ENCODE data around the gene CD34.

The CD34 gene

GRCh38 chr1:207850621-207851407, 60.1 kb downstream of the CD34 start:
- DNase-seq, result no peak

- no peak for DNase-seq
These were observed 61.3 kb downstream of the CD34 start for GRCh38 chr1:207849646-207850045.

GRCh38 chr1:207849016-207849415, 61.9 kb downstream of the CD34 start:
- no peak for DNase-seq

DNA sequence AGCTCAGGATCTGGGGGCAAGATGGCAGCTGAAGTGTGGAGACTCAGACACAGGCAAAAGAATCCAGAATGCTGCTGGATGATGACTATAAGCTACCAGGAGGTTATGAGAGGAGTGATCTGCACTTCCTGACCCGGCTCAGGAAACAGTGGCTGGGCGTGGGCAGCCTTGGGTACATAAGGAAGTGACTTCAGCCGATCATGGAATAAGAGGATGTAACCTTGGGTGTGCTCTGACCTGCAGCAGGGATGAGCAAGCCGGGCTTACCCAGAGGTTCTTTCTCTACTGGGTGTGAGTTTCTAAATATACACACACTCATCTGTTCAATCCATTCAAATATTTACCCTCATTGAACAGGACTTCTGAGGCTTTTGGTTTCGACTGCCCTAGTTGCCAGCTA, 62.7 kb downstream of the CD34 start:
- no peak for DNase-seq

DNA sequence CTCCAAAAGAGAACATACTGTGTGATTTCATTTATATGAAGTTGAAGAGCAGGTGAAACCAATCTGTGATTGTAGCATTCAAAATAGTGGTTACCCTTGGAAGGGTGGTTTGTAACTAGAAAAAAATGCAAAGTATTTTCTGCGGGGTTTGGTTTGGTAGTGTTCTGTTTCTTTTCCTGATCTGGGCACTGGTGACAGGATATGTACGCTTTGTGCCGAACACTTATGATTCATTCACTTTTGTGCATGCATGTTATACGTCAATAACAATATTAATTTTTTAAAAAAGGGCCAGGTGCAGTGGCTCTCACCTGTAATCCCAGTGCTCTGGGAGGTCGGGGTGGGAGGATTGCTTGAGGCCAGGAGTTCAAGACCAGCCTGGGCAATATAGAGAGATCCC, 63.8 kb downstream of the CD34 start:
- no peak for DNase-seq

DNA sequence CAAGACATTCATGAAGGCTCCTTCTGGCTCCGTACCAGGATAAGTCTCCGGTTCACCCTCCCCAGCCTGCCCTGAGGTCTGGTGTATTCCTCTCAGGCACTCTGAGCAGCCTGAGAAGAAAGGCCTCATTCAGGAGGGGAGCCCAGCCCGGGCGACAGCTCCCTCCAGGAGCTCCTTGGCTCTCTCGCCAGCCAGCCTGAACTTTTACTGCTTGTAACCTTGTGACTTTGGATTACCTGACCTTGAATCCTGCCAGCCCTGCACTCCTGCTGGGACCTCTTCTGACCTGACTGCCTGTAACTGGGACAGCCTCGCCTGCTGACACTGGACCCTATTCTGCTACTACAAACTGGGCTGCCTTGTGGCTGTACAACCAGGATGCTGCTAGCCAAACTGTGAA, 65.8 kb downstream of the CD34 start:
- DNase-seq, result no peak

DNA sequence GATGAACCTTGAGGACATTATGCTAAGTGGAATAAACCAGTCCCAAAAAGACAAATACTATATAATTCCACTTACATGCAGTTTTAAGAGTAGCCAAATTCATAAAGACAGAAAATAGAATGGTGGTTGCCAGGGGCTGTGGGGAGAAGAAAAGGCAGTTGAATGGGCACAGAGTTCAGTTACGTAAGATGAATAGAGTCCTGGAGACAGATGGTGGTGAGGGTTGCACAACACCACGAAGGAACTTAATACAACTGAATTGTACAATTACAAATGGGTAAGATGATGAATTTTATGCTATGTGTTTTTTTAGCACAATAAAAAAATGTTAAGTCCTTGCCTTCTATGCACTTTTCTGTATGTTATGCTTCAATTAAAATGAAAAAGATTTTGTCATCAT, 66.6 kb downstream of the CD34 start:
- DNase-seq, result no peak

DNA sequence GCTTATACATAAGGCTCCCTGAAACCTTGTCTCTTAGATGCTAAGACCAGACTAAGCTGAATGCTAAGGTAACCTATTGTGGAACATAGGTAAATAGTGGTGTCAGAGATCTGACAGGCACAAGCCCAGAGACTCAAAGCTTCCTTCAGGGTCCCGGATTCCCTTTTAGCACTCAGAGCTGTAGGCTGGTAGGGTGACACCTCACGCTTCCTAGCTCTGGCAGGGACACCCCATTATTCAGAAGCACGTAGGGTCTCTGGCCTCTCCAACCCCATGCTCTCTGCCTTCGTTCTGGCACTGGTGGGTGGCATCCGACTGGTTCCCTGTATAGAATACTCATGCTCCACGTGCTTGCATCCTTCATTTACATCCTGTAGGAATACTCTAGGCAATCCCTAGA, 68.4 kb downstream of the CD34 start:
- no peak for DNase-seq

GRCh38 chr1:207841901-207842300, 69.0 kb downstream of the CD34 start:
- no peak for DNase-seq

DNA sequence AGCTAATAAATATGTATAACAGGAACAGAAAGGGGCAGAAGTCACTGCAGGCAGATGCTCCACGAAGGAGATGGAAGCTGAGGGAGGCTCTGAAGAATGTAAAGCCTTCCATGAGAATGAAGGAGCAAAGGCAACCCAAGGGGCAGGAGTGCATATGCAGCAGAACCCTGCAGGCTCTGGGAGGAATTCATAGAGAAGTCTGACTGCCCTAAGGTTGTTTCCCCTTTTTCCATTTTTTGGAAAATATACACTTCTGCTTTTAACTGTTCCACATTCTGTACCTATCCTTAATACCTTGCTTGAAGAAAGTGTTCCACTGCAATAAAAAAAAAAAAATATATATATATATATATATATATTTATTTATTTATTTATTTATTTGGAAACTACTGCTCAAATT, 69.6 kb downstream of the CD34 start:
- DNase-seq, result no peak

- no peak for DNase-seq
These were observed 70.5 kb downstream of the CD34 start for GRCh38 chr1:207840380-207840779.

- no peak for DNase-seq
These were observed 71.9 kb downstream of the CD34 start for GRCh38 chr1:207839083-207839413.

DNA sequence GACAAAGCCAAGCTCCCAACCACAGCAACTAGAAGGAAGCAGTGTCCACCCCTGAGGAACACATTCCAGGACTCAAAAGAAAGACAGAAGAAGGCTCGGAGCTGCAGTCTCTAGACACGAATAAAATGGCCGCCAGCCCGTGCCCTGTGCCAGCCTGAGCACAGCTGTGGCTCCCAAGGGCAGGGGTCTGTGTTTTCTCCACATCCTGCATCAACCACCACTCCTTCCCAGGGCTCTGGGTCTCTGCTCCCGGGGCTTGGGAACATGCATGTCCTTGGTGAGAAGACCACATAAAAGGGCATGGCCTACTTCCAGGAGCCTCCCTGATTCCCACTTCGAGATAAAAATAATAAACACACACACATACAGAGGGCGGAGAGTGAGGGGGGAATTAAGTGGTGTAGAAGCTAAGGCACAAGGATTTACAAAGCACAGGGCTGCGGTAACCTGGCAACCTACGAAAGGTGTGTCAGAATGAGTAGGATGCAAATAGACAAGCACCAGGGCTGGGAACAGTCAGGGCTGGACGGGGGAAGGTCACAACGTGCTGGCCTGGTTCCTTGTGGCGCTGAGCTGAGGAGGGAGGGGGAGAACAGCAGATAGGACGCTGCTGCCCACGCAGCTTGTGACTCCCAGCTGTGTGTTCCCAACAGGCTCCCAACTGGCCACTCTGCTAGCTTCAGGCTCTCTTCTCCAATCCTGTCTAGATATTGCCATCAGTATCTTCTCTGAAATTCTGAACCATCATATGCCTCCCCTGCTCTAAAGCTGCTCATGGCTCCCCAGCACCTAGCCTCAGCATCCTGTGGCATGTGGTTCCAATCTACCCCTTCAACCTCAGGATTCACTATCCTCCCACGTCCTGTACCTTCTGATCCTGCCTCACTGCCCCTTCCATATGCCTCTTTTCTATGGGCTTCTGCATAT, 72.5 kb downstream of the CD34 start:
- DNase-seq, result no peak

- DNase-seq, result no peak
These were observed 73.3 kb downstream of the CD34 start for GRCh38 chr1:207837673-207838072.

DNA sequence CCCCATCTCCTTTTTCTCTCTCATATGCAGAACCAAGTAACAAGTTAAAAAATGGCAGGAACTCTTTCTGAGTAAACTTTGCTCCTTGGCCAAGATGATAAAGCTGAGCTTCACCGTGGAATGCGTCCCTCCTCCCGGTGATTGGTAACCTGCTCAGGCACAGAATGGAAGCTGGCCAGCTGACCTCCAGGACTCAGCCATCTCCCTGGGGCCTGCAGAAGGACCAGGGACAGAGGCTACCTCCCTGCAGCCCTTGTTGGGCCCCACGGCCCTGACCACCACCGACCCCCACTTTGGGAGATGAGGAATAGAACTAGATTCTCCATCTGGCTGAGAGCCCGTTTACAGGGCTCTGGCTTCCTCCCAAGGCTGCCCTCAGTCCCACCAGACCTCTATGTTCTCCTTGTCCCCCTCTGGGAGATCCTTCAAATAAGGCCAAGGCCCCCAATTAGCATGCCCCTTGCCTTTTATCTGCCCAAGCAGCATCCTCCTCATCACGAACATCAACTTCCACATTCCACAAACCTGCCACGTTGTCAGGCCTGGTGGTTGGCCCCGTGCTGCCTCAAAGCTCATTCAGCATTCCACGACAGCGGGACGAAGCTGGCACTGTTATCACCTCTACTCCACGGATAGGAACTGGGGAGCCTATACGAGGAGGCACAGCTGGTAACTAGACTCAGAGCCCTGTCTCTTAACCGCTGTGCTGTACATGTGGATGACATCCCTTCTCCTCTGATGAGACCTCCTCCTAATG, 74.2 kb downstream of the CD34 start:
- no peak for DNase-seq

DNA sequence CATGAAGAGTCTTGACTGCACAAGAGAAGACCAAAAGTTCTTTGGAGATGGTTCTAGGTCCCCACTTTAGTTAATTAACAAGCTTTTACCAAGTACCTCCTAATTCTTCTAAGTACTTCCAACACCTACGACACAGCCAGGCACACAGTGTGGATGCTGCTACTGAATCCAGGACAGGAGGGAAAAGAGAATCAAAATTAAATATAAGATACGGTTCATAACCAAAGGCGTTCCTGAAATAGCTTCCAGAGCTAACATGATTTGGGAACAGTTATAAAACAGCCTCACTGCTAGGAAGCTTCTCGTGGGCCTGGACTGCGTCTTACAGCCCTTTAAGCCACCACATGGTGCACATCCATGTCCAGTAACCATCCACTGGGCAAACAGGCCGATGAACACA, 75.0 kb downstream of the CD34 start:
- no peak for DNase-seq

DNA sequence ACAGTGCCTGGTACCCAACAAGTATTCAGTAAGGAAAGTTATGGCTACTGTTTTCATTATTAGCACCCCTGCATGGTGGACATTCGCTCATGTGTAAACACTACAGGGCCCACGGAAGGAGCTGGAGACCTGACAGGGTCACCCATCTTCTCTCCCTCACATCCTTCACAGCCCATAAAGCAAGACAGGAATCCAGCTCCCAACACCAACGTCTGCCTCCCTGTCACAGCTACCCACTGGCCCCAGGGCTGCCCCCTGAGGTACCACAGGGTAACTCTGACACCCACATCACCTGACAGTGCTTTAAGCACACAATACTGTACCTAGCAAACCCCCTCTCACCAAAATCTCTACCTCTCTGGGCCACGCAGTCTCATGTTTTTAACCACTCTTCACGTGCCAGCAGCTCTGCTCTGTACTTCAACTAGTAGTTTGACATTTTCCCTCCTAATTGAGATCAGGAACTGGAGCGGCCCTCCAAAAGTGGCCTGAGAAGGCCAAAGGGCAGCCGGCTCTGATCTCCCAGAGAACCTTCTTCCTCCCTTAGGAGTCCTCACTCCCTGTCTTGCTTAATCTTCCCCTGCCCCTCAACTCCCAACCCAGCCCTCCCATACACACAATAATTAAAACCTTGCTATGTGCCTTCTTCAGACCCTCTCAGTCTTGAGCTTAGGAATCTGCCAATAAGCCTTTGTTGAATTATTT, 76.8 kb downstream of the CD34 start:
- no peak for DNase-seq

- no peak for DNase-seq
These were observed 77.5 kb downstream of the CD34 start for GRCh38 chr1:207833381-207833780.

DNA sequence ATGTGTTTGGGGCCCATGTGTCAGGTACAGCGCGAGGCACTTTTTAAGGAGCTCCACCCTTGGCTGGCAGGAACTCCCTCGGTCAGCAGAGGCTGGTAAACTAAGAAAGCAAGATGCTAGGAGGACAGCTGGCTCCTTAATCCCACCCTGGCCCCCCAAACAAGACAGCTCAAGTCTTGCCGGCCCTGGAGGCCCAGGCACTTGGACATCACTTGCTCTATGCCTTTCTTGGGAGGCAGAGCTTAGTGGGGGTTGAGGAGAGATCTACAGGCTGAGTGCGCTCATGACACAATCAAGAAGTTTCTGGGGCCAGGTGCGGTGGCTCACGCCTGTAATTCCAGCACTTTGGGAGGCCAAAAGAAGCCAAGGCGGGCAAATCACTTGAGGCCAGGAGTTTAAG, 78.1 kb downstream of the CD34 start:
- no peak for DNase-seq

DNA sequence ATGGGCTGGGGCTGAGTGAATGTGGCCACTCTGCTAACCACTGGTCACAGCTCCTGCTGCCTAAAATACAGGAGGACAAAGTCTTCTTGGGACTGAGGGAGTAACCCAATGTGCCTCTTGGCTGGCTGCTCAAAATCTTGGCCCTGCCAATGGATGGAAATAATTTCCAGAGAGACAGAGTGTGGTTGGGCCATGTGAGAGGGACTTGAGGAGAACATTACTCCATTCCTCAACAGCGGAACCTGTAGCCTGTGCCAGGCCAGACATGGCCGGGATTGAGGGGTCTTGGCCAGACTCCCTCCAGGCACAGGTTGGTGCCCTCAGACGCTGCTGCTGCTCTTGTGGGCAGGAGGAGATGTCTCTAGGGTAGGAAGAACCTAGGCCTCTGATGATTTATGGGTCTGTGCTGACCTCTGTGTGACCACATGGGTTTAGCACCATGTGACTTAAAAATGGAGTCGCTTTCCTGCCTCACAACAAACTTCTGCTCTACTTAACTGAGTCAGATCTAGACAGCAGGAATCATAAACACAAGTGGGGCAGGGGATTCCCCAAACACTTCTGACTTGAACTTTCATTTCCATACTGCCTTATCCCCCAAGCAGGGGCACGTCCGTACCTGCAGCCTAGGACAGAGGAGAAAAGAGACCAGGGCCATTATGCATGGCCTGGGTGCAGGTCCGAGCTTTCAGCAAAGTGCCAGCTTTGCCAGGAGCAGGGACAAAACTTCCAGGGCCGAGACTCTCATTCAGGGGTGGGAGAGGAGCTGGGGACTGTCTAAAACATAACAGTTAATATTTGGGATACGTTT, 79.2 kb downstream of the CD34 start:
- DNase-seq, result no peak

All from NCI-H1930 (cell line).